Loucy (cell line): ENCODE results near the gene EFNB1.

Source experiments
- H2AFZ ChIP-seq: fragments of 200-600 bp; sonication (generic); 2 replicates; pipeline ENCODE4 v1.6.0; 2016; ENCODE audit warnings: antibody characterized with exemption, mild to moderate bottlenecking, low read length, moderate library complexity
- H3F3A ChIP-seq: fragments of 200-600 bp; 2 replicates; pipeline ENCODE4 v1.6.0; 2016; ENCODE audit warnings: antibody characterized with exemption, low read depth, mild to moderate bottlenecking
- H3K27me3 ChIP-seq: fragments of 200-600 bp; sonication (generic); 2 replicates; pipeline ENCODE4 v1.6.1; 2014; ENCODE audit warnings: low read length, mild to moderate bottlenecking; ENCODE audit not compliant: insufficient read depth, poor library complexity, severe bottlenecking
- H3K36me3 ChIP-seq: fragments of 200-600 bp; sonication (generic); 2 replicates; pipeline ENCODE4 v1.6.1; 2016; ENCODE audit warnings: low read length; ENCODE audit not compliant: insufficient read depth
- H3K4me1 ChIP-seq: fragments of 200-600 bp; sonication (generic); 2 replicates; pipeline ENCODE4 v1.5.1; 2014; ENCODE audit warnings: low read length, mild to moderate bottlenecking; ENCODE audit not compliant: insufficient read depth, poor library complexity, severe bottlenecking
- H3K4me2 ChIP-seq: fragments of 200-600 bp; sonication (generic); 2 replicates; pipeline ENCODE4 v1.6.0; 2014; ENCODE audit warnings: antibody characterized with exemption, low read length, low read depth, mild to moderate bottlenecking; ENCODE audit not compliant: poor library complexity, severe bottlenecking
- H3K4me3 ChIP-seq: fragments of 200-600 bp; sonication (generic); 2 replicates; pipeline ENCODE4 v1.5.1; 2014; ENCODE audit warnings: low read length, mild to moderate bottlenecking, mixed read lengths; ENCODE audit not compliant: poor library complexity, severe bottlenecking
- H3K79me2 ChIP-seq: fragments of 200-600 bp; sonication (generic); 2 replicates; pipeline ENCODE4 v1.6.1; 2014; ENCODE audit warnings: low read length; ENCODE audit not compliant: insufficient read depth
- H3K9ac ChIP-seq: fragments of 200-600 bp; sonication (generic); 2 replicates; pipeline ENCODE4 v1.6.0; 2014; ENCODE audit warnings: mild to moderate bottlenecking, low read depth, low read length, moderate library complexity; ENCODE audit not compliant: poor library complexity, severe bottlenecking
- H3K9me2 ChIP-seq: fragments of 200-600 bp; sonication (generic); replicated peaks from 2 replicates; pipeline ENCODE4 v1.6.1; 2016; ENCODE audit warnings: low read depth, low read length, mixed read lengths
- H3K9me3 ChIP-seq: fragments of 200-600 bp; sonication (generic); 2 replicates; pipeline ENCODE4 v1.6.1; 2014; ENCODE audit warnings: mild to moderate bottlenecking, antibody characterized with exemption, low read length, low read depth; ENCODE audit not compliant: insufficient read depth
- H4K20me1 ChIP-seq: fragments of 200-600 bp; sonication (generic); 2 replicates; pipeline ENCODE4 v1.6.0; 2014; ENCODE audit warnings: antibody characterized with exemption, low read length, mild to moderate bottlenecking; ENCODE audit not compliant: insufficient read depth, poor library complexity, severe bottlenecking
- EZH2phosphoT487 ChIP-seq: fragments of 200-600 bp; IDR thresholded peaks from 2 replicates; pipeline ENCODE4 v1.6.1; 2018; ENCODE audit warnings: antibody characterized with exemption, mild to moderate bottlenecking, moderate library complexity, borderline replicate concordance
- TF ChIP-seq, protein P1 (sequence below): fragments of 200-600 bp; sonication (generic); conservative IDR thresholded peaks from 2 replicates; pipeline ENCODE4 v1.5.1; 2014; ENCODE audit warnings: mild to moderate bottlenecking, antibody characterized with exemption, low read length

EFNB1 gene

DNA sequence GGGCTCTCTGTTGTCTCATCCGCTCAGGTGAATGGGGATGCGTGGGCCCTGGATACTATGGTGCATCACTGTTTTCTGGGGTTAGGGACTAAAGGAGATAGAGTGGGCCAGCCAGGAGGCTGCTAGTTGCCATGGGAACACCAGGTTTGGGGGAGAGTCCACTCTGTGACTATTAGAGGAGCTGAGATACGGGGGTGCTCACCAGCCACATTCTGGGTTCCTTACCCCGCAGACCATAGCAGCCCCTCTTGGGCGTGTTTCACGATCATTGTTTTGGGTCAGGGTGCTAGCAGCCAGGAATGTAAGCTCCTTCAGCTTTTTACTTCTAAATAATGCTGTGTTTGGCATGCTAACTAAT, 4.6 kb downstream of the EFNB1 start:
- Histone ChIP-seq H3K9me3 (no peaks in the 10 kb centered on the region), H3K79me2 (no peaks in the 10 kb centered on the region), H3K27me3 (no peaks in the 10 kb centered on the region), H2AFZ (no peak overlapping the region), H3K4me3 (no peak overlapping the region), H3K4me1 (peaks cover 6% of the 10 kb centered on the region), H3K36me3 (no peaks in the 10 kb centered on the region), H3K9ac (no peak overlapping the region), H3K4me2 (no peak overlapping the region), H4K20me1 (no peaks in the 10 kb centered on the region), H3K9me2 (no peaks in the 10 kb centered on the region), H3F3A (no peaks in the 10 kb centered on the region)
- TF ChIP-seq EZH2phosphoT487, result no peak
- TF ChIP-seq, protein P1, sequence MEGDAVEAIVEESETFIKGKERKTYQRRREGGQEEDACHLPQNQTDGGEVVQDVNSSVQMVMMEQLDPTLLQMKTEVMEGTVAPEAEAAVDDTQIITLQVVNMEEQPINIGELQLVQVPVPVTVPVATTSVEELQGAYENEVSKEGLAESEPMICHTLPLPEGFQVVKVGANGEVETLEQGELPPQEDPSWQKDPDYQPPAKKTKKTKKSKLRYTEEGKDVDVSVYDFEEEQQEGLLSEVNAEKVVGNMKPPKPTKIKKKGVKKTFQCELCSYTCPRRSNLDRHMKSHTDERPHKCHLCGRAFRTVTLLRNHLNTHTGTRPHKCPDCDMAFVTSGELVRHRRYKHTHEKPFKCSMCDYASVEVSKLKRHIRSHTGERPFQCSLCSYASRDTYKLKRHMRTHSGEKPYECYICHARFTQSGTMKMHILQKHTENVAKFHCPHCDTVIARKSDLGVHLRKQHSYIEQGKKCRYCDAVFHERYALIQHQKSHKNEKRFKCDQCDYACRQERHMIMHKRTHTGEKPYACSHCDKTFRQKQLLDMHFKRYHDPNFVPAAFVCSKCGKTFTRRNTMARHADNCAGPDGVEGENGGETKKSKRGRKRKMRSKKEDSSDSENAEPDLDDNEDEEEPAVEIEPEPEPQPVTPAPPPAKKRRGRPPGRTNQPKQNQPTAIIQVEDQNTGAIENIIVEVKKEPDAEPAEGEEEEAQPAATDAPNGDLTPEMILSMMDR, result no peak

DNA sequence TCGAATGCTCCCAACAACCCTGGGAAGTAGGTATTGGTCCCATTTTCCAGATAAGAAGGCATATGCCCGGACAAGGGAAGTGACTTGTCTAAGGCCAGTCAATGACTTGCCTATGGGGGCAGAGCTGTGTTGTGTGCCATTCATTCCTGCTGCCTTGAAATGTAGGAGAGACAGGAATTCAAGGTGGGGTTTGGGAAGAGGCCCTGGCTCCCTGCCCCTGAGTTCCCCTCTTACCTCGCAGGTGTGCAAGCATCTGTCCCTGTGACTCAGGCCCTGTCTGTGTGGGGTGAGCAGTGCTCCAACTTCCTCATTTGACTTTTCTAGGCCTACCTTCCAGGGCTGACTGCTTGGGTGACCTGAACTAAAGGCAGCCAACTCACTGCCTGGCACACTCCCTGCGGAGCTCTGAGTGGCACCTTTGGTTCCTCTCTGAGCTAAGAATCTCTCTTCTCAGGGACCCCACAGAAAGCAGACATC, 5.1 kb downstream of the EFNB1 start:
- Histone ChIP-seq H4K20me1 (no peaks in the 10 kb centered on the region), H2AFZ (no peak overlapping the region), H3K4me2 (no peak overlapping the region), H3K4me1 (peaks cover 6% of the 10 kb centered on the region), H3K9me2 (no peaks in the 10 kb centered on the region), H3K79me2 (no peaks in the 10 kb centered on the region), H3K9me3 (no peaks in the 10 kb centered on the region), H3K9ac (no peak overlapping the region), H3K4me3 (no peak overlapping the region), H3K27me3 (no peaks in the 10 kb centered on the region), H3F3A (no peaks in the 10 kb centered on the region), H3K36me3 (no peaks in the 10 kb centered on the region)
- no peak for TF ChIP-seq EZH2phosphoT487
- TF ChIP-seq, protein P1, result no peak

DNA sequence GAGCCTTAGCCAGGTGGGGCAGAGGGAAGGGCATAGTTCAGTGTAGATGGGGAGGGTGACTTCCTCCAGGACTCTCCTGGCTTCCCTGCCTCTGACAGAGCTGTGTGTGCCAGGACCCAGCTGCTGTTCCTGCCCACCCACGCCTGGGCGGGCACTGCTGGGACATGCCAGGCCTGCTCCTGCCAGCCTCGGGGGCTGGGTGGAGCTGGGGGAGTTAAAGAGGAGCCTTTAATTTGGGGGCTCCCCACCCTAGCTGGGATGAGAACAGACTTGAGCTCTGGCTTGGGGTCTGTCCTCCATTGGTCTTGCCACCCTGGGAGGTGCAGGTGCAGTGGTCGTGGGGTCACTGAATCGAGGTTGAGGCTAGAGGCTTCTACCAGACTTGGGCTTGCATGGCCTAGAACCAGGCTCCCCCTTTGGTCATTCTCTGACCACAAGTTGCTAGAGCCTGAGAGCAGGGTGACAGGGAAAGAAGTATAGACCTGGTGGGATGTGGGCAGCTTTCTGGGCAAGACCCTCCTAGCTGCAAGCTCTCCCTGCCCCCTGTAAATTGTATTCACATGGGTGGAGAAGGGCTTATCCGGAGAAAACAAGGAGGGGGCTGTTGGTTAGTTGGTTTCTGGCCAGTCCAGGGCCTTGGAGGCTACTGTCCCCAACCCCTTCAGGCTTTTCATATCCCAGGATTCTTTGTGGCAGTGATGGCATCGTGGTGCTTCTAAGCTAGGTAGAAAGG, 5.7 kb downstream of the EFNB1 start:
- H3K9ac ChIP-seq, result no peak overlapping the region
- no peaks in the 10 kb centered on the region for H3K36me3 ChIP-seq
- peaks cover 6% of the 10 kb centered on the region for H3K4me1 ChIP-seq
- H3K9me3 ChIP-seq, result no peaks in the 10 kb centered on the region
- no peaks in the 10 kb centered on the region for H3K9me2 ChIP-seq
- H3K27me3 ChIP-seq, result no peaks in the 10 kb centered on the region
- no peak overlapping the region for H3K4me2 ChIP-seq
- no peak overlapping the region for H2AFZ ChIP-seq
- H3K4me3 ChIP-seq, result no peak overlapping the region
- H3K79me2 ChIP-seq, result no peaks in the 10 kb centered on the region
- TF ChIP-seq EZH2phosphoT487, result no peak
- H4K20me1 ChIP-seq, result no peaks in the 10 kb centered on the region
- H3F3A ChIP-seq, result no peaks in the 10 kb centered on the region

DNA sequence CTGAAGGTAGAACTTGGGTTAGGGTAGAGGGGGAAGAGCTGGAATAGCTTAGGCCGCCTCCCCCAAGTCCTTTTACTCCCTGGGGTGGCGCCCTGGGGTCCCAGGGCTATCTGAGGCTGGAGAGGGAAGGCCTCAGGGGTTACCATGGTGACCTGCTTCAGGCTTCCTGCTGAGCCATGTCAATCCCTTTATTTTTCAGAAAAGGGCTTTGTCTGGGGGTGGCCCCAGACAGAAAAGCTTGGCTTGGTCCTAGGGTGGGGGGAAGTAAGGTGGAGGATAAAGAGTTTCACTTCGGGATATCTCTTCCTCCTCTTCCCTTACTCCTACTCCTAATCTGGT, 6.3 kb downstream of the EFNB1 start:
- no peak overlapping the region for H2AFZ ChIP-seq
- no peak overlapping the region for H3K4me2 ChIP-seq
- H3K9me3 ChIP-seq, result no peaks in the 10 kb centered on the region
- no peak for TF ChIP-seq EZH2phosphoT487
- TF ChIP-seq, protein P1, result no peak
- no peaks in the 10 kb centered on the region for H3K79me2 ChIP-seq
- no peaks in the 10 kb centered on the region for H4K20me1 ChIP-seq
- no peak overlapping the region for H3K4me3 ChIP-seq
- H3F3A ChIP-seq, result no peaks in the 10 kb centered on the region
- H3K9ac ChIP-seq, result no peak overlapping the region
- no peaks in the 10 kb centered on the region for H3K36me3 ChIP-seq
- H3K9me2 ChIP-seq, result no peaks in the 10 kb centered on the region
- peaks cover 6% of the 10 kb centered on the region for H3K4me1 ChIP-seq
- H3K27me3 ChIP-seq, result no peaks in the 10 kb centered on the region
